GM23248 (cell line): ENCODE measurements around the gene CRYM. TPM values are rescaled to one million over a fixed set of nuclear protein-coding genes. Genes with fewer than 3 reads are reported as not detected.
"Not testable (repeated sequence)": the region's sequence is repeated elsewhere in the genome, so short reads cannot be mapped to it uniquely, and the experiment has no call there.

Experiments
- DNase-seq: peaks from one replicate; pipeline ENCODE4 v3.0.0-alpha.2; 2015
- H2AFZ ChIP-seq: fragments of 200-600 bp; sonication (generic); 2 replicates; pipeline ENCODE4 v1.6.1; 2016; ENCODE audit warnings: antibody characterized with exemption
- H3F3A ChIP-seq: fragments of 200-600 bp; sonication (generic); 2 replicates; pipeline ENCODE4 v1.6.1; 2016; ENCODE audit warnings: mild to moderate bottlenecking, antibody characterized with exemption, mixed run types; ENCODE audit not compliant: insufficient read depth
- H3K27ac ChIP-seq: fragments of 200-600 bp; sonication (generic); 2 replicates; pipeline ENCODE4 v1.5.1; 2016; ENCODE audit warnings: mild to moderate bottlenecking
- H3K27me3 ChIP-seq: fragments of 200-600 bp; sonication (generic); replicated peaks from 2 replicates; pipeline ENCODE4 v1.6.1; 2016; ENCODE audit warnings: mild to moderate bottlenecking; ENCODE audit not compliant: insufficient read depth
- H3K36me3 ChIP-seq: fragments of 200-600 bp; sonication (generic); 2 replicates; pipeline ENCODE4 v1.6.1; 2016; ENCODE audit warnings: low read depth, mild to moderate bottlenecking
- H3K4me1 ChIP-seq: fragments of 200-600 bp; sonication (generic); 2 replicates; pipeline ENCODE4 v1.6.1; 2016; ENCODE audit warnings: mild to moderate bottlenecking; ENCODE audit not compliant: insufficient read depth
- H3K4me2 ChIP-seq: fragments of 200-600 bp; sonication (generic); one replicate; pipeline ENCODE4 v1.6.1; 2016; ENCODE audit warnings: mild to moderate bottlenecking; ENCODE audit not compliant: unreplicated experiment
- H3K4me3 ChIP-seq: fragments of 200-600 bp; sonication (generic); 2 replicates; pipeline ENCODE4 v1.5.1; 2016; ENCODE audit warnings: mild to moderate bottlenecking
- H3K79me2 ChIP-seq: fragments of 200-600 bp; sonication (generic); 2 replicates; pipeline ENCODE4 v1.6.1; 2016; ENCODE audit warnings: mild to moderate bottlenecking; ENCODE audit not compliant: insufficient read depth
- H3K9ac ChIP-seq: fragments of 200-600 bp; sonication (generic); 2 replicates; pipeline ENCODE4 v1.6.1; 2016; ENCODE audit warnings: mild to moderate bottlenecking
- H3K9me2 ChIP-seq: fragments of 200-600 bp; sonication (generic); 2 replicates; pipeline ENCODE4 v1.6.1; 2016; ENCODE audit warnings: mixed run types, mild to moderate bottlenecking, moderate library complexity; ENCODE audit not compliant: insufficient read depth
- H3K9me3 ChIP-seq: fragments of 200-600 bp; sonication (generic); one replicate; pipeline ENCODE4 v1.6.1; 2017; ENCODE audit warnings: low read depth
- H4K20me1 ChIP-seq: fragments of 200-600 bp; sonication (generic); 2 replicates; pipeline ENCODE4 v1.6.0; 2016; ENCODE audit not compliant: insufficient read depth
- EZH2 ChIP-seq: fragments of 200-600 bp; sonication (generic); IDR thresholded peaks from 2 replicates; pipeline ENCODE4 v1.6.1; 2018; ENCODE audit warnings: antibody characterized with exemption, mild to moderate bottlenecking; ENCODE audit not compliant: insufficient read depth, poor library complexity, severe bottlenecking
- EZH2phosphoT487 ChIP-seq: fragments of 200-600 bp; sonication (generic); IDR thresholded peaks from 2 replicates; pipeline ENCODE4 v1.6.1; 2018; ENCODE audit warnings: antibody characterized with exemption, moderate library complexity, mild to moderate bottlenecking, low read depth; ENCODE audit not compliant: insufficient read depth
- WGBS, 2 experiments: methylation state at CpG; one replicate each; pipeline ENCODE4 v1.1.6; 2015 to 2017; ENCODE audit warnings: low lambda C conversion rate in 2 of 2, low coverage in 1 of 2; ENCODE audit errors: missing lambda C conversion rate in 2 of 2; 5-methylcytosine and 5-hydroxymethylcytosine counted together
- in situ Hi-C: fragments of 300-500 bp; cut with MboI; formaldehyde crosslinking; loops from 2 replicates; pipeline ENCODE4 v1.15.0; 2020
- polyA plus RNA-seq: library from polyadenylated mRNA; unstranded; fragments of >200 nt; fragmentation: Nextera tagmentation; extraction: Ambion mirVana; gene quantifications from 2 replicates; pipeline ENCODE4 v1.2.1, GENCODE V29; 2016
- total RNA-seq: library from RNA; depleted of rRNA; stranded (reverse); fragments of >200 nt; shearing (Covaris generic); gene quantifications from 2 replicates; pipeline ENCODE4 v1.2.3, GENCODE V29; 2014

CRYM gene
- total and polyA plus RNA-seq, 2 experiments from 2014 or later: not detected

DNA sequence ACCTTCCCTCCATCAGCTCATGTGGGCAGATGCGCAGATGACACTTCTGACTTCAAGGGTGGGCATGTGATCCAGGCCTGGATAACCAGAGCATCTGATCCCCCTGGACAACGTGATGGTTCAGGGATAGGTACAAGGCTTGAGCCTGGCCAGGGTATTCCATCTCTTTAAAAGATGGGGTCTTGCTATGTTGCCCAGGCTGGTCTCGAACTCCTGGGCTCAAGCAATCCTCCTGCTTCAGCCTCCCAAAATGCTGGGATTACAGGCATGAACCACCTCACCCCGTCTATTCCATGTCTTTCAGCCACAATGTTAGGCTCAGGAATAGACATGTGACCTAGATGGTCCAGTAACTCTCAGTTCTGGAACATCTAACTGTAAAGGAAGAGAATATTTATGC lies 20.8 kb downstream of the CRYM start:
- Histone ChIP-seq H3K4me1 (no peaks in the 10 kb centered on the region), H3F3A (no peaks in the 10 kb centered on the region), H3K79me2 (no peaks in the 10 kb centered on the region), H3K9me2 (no peaks in the 10 kb centered on the region), H3K9ac (no peak overlapping the region), H3K9me3 (no peaks in the 10 kb centered on the region), H3K36me3 (no peaks in the 10 kb centered on the region), H3K27me3 (peaks cover 22% of the 10 kb centered on the region), H3K4me2 (no peak overlapping the region), H3K27ac (no peak overlapping the region), H2AFZ (no peak overlapping the region), H3K4me3 (no peak overlapping the region), H4K20me1 (no peaks in the 10 kb centered on the region)
- WGBS, 2 experiments: 50 to 51% methylated on average over 4 of the region's 4 CpGs
- no peak for TF ChIP-seq EZH2
- no peak for TF ChIP-seq EZH2phosphoT487
- in situ Hi-C loops: no loop called here
- no peak for DNase-seq

DNA sequence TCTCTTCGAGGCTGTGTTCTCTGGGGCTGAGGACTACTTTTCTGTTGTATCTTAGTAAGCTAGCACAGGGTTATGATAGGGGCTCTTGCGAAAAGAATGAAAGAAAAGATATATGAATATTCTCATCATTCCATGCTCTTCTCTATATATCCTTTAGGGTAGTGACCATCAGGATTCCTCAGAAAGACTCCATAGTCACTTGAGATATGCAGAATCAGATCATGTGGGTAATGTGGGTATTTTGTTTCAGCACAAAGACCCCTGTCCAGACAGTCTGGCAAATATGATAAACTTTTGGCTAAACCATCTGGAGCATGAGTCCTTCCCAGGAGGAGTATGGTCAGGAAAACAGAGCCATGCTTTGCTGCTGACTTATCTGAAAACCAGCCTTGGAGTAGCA lies 21.5 kb downstream of the CRYM start:
- no peak for DNase-seq
- Histone ChIP-seq H3K9me2 (no peaks in the 10 kb centered on the region), H4K20me1 (no peaks in the 10 kb centered on the region), H3K4me2 (no peak overlapping the region), H3K4me3 (no peak overlapping the region), H3K9me3 (no peaks in the 10 kb centered on the region), H3K79me2 (no peaks in the 10 kb centered on the region), H3F3A (no peaks in the 10 kb centered on the region), H3K9ac (no peak overlapping the region), H3K36me3 (no peaks in the 10 kb centered on the region), H3K27ac (no peak overlapping the region), H3K27me3 (peaks cover 22% of the 10 kb centered on the region), H3K4me1 (no peaks in the 10 kb centered on the region), H2AFZ (no peak overlapping the region)
- 71 to 72% methylated on average over 2 of the region's 2 CpGs for WGBS, 2 experiments
- TF ChIP-seq EZH2phosphoT487 (no peak), EZH2 (no peak)
- in situ Hi-C loops: no loop called here

DNA sequence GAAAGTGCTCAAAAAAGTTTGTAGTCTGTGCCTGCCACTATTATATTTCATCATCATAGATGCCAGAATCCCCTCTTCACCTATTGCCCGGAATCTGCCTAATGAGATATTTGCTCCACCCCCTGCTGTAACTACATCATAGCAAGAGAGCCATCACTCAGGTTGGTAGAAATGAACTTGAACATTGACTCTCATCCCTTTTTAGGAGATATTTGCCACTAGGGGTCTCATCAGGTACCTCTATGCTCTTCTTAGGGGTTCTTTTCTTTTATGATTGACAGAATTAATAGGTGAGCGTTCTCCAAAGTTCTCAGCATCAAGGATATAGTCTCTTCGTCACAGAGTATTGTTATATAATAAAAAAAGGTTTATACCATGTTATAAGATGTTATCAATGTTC lies 24.6 kb downstream of the CRYM start:
- WGBS, 2 experiments: 67 to 71% methylated on average over 3 of the region's 3 CpGs
- Histone ChIP-seq H3K9me2 (no peaks in the 10 kb centered on the region), H3K4me2 (no peak overlapping the region), H3K9ac (no peak overlapping the region), H3K79me2 (no peaks in the 10 kb centered on the region), H4K20me1 (no peaks in the 10 kb centered on the region), H3K4me3 (no peak overlapping the region), H3K4me1 (no peaks in the 10 kb centered on the region), H3K9me3 (no peaks in the 10 kb centered on the region), H3F3A (no peaks in the 10 kb centered on the region), H3K36me3 (no peaks in the 10 kb centered on the region), H3K27me3 (peaks cover 27% of the 10 kb centered on the region), H2AFZ (no peak overlapping the region), H3K27ac (no peak overlapping the region)
- DNase-seq: no peak
- in situ Hi-C loops: no loop called here
- TF ChIP-seq EZH2phosphoT487 (no peak), EZH2 (no peak)

DNA sequence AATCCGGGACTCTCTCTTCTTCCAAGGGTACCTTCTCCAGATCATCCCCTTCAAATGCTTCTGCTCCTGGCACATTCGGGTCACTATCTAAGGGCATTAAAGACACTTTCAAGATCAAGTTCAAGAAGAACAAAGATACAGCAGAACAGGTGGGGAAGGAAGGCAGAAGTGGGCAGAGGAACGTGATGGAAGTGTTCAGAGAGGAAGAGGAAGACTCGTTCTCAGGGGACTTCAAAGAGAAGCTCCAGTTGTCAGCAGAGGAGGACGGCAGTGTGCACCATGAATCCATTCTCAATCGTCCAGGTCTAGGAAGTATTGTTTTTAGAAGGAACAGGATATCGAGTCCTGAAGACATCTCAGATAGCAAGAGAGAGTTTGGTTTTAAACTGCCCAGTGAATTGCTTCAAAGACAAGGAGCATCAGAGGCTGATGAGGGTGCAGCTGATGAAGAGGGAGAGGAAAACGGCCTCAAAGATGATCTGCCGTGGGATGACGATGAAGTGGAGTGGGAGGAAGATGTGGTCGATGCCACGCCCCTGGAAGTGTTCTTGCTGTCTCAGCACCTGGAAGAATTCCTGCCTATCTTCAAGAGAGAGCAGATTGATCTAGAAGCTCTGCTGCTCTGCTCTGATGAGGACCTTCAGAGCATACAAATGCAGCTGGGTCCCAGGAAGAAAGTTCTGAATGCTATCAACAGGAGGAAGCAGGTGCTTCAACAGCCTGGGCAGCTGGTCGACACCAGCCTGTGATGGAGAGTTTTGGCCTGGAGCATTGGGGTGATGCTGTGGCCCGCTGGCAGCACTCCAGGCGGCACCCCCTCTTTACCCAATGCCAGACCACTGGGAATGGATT lies 27.8 kb downstream of the CRYM start:
- Histone ChIP-seq H3K4me3 (no peak overlapping the region), H3K36me3 (no peaks in the 10 kb centered on the region), H3K9me2 (no peaks in the 10 kb centered on the region), H4K20me1 (no peaks in the 10 kb centered on the region), H3F3A (no peaks in the 10 kb centered on the region), H3K4me2 (no peak overlapping the region), H3K4me1 (no peaks in the 10 kb centered on the region), H3K9me3 (no peaks in the 10 kb centered on the region), H2AFZ (no peak overlapping the region), H3K27ac (no peak overlapping the region), H3K27me3 (peaks cover 23% of the 10 kb centered on the region), H3K79me2 (no peaks in the 10 kb centered on the region), H3K9ac (no peak overlapping the region)
- in situ Hi-C loops: no loop called here
- DNase-seq: no peak
- TF ChIP-seq EZH2: no peak
- no peak for TF ChIP-seq EZH2phosphoT487
- 55 to 58% methylated on average over 15 of the region's 15 CpGs for WGBS, 2 experiments

DNA sequence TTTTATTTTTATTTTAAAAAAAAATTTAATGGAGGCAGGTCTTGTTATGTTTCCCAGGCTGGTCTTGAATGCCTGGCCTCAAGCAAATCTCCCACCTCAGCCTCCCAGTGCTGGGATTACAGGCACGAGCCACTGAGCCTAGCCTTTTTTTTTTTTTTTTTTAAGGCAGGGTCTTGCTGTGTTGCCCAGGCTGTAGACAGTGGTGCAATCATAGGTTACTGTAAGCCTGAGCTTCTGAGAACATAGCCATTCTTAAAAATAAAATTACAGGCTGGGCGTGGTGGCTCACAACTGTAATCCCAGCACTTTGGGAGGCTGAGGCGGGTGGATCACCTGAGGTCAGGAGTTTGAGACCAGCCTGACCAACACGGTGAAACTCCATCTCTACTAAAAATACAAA lies 29.9 kb downstream of the CRYM start:
- in situ Hi-C loops, H4K20me1 ChIP-seq, H3K9me3 ChIP-seq, H3K27ac ChIP-seq, H3F3A ChIP-seq, H3K9me2 ChIP-seq, DNase-seq, H3K79me2 ChIP-seq, H3K9ac ChIP-seq, H3K4me2 ChIP-seq, H3K36me3 ChIP-seq, H2AFZ ChIP-seq, H3K4me3 ChIP-seq, H3K4me1 ChIP-seq: not testable (repeated sequence)
- peaks cover 31% of the 10 kb centered on the region for H3K27me3 ChIP-seq
- 48 to 55% methylated on average over 4 of the region's 4 CpGs for WGBS, 2 experiments
